PC-3 (cell line): Measurements from ENCODE around the gene PRKCE. TPM values are rescaled to one million over a fixed set of nuclear protein-coding genes. Genes with fewer than 3 reads are reported as not detected.

Experiments used
- ATAC-seq: fragments of 200-7000 bp; cut with Tn5 transposase; 2 replicates; pipeline ENCODE4 v1.9.1; 2020; ENCODE audit warnings: mild to moderate bottlenecking, moderate library complexity
- BruUV-seq: library from RNA; stranded (reverse); fragments of 400-500 nt; replicated peaks from 2 replicates; lab custom pipeline; 2021; lab: Mats Ljungman, UMichigan
- CTCF ChIA-PET: fragments of 300-600 bp; sonication (Branson Sonifier 250); formaldehyde crosslinking; loops from one replicate; lab custom pipeline; 2022; ENCODE audit warnings: antibody characterized with exemption; lab: Charles Lee
- POLR2A ChIA-PET: fragments of 300-600 bp; sonication (Branson Sonifier 250); formaldehyde crosslinking; loops from one replicate; lab custom pipeline; 2022; ENCODE audit warnings: antibody characterized with exemption; ENCODE audit not compliant: unreplicated experiment; lab: Charles Lee
- DNase-seq: peaks from one replicate; pipeline ENCODE4 v3.0.0-alpha.2; 2015
- H2AFZ ChIP-seq: fragments of 300-600 bp; sonication (generic); 2 replicates; pipeline ENCODE4 v1.6.0; 2016; ENCODE audit warnings: antibody characterized with exemption, low read length
- H3F3A ChIP-seq: fragments of 300-600 bp; sonication (generic); one replicate; pipeline ENCODE4 v1.6.0; 2017; ENCODE audit warnings: antibody characterized with exemption, low read length, control low read depth, mild to moderate bottlenecking; ENCODE audit not compliant: unreplicated experiment
- H3K27ac ChIP-seq: fragments of 300-600 bp; sonication (generic); 2 replicates; pipeline ENCODE4 v1.5.1; 2016; ENCODE audit warnings: mild to moderate bottlenecking, low read length
- H3K27me3 ChIP-seq: fragments of 300-600 bp; sonication (generic); 2 replicates; pipeline ENCODE4 v1.6.1; 2016; ENCODE audit warnings: low read length, mixed read lengths
- H3K36me3 ChIP-seq: fragments of 300-600 bp; sonication (generic); 2 replicates; pipeline ENCODE4 v1.6.1; 2016; ENCODE audit warnings: low read depth, mixed run types, low read length, mixed read lengths
- H3K4me1 ChIP-seq: fragments of 300-600 bp; sonication (generic); 2 replicates; pipeline ENCODE4 v1.5.1; 2016; ENCODE audit warnings: low read length; ENCODE audit not compliant: insufficient read depth
- H3K4me2 ChIP-seq: fragments of 300-600 bp; sonication (generic); 2 replicates; pipeline ENCODE4 v1.6.0; 2016; ENCODE audit warnings: low read length
- H3K4me3 ChIP-seq: fragments of 300-600 bp; sonication (generic); 2 replicates; pipeline ENCODE4 v1.5.1; 2016; ENCODE audit warnings: mild to moderate bottlenecking, low read length, mixed read lengths
- H3K79me2 ChIP-seq: fragments of 300-600 bp; sonication (generic); 2 replicates; pipeline ENCODE4 v1.6.1; 2017; ENCODE audit warnings: low read length, mixed read lengths
- H3K9ac ChIP-seq: fragments of 300-600 bp; sonication (generic); 2 replicates; pipeline ENCODE4 v1.6.0; 2016; ENCODE audit warnings: mild to moderate bottlenecking, low read length
- H3K9me2 ChIP-seq: fragments of 300-600 bp; sonication (generic); replicated peaks from 2 replicates; pipeline ENCODE4 v1.6.1; 2016; ENCODE audit warnings: mixed run types, low read length, mixed read lengths
- H3K9me3 ChIP-seq: fragments of 300-600 bp; sonication (generic); 2 replicates; pipeline ENCODE4 v1.6.1; 2016; ENCODE audit warnings: low read length, mixed read lengths
- H4K20me1 ChIP-seq: fragments of 300-600 bp; sonication (generic); 2 replicates; pipeline ENCODE4 v1.6.1; 2016; ENCODE audit warnings: low read length, mixed read lengths
- CTCF ChIP-seq: fragments of 300-600 bp; sonication (generic); conservative IDR thresholded peaks from 2 replicates; pipeline ENCODE4 v1.5.1; 2017; ENCODE audit warnings: antibody characterized with exemption, low read depth, mild to moderate bottlenecking, low read length
- EZH2 ChIP-seq: fragments of 300-600 bp; sonication (generic); IDR thresholded peaks from one replicate; pipeline ENCODE4 v1.6.1; 2017; ENCODE audit warnings: antibody characterized with exemption, mild to moderate bottlenecking, low read length; ENCODE audit not compliant: unreplicated experiment
- EZH2phosphoT487 ChIP-seq: fragments of 300-600 bp; sonication (generic); IDR thresholded peaks from 2 replicates; pipeline ENCODE4 v1.6.1; 2018; ENCODE audit warnings: mild to moderate bottlenecking, antibody characterized with exemption, low read length, borderline replicate concordance
- intact Hi-C: fragments of 100-400 bp; cut with micrococcal nuclease; formaldehyde crosslinking; loops from 2 replicates; pipeline ENCODE4 v1.9.0; 2023
- total RNA-seq: library from RNA; depleted of rRNA; stranded (reverse); fragments of >200 nt; gene quantifications from 2 replicates; pipeline ENCODE4 v1.2.3, GENCODE V29; 2014

PRKCE gene
- total RNA-seq, 1 experiment from 2014 or later: 7.0 TPM

GRCh38 chr2:45789317-45789716 is 137.8 kb downstream of the PRKCE start:
- no peak overlapping the region for H3K4me3 ChIP-seq

GRCh38 chr2:45789961-45790723 is 138.7 kb downstream of the PRKCE start:
- Histone ChIP-seq H3K27ac (no peak overlapping the region), H3K9ac (no peak overlapping the region), H3K4me3 (no peak overlapping the region), H3K27me3 (no peaks in the 10 kb centered on the region), H4K20me1 (no peaks in the 10 kb centered on the region), H3K79me2 (no peaks in the 10 kb centered on the region), H3K4me1 (no peaks in the 10 kb centered on the region), H3K9me3 (no peaks in the 10 kb centered on the region), H2AFZ (no peak overlapping the region), H3F3A (no peaks in the 10 kb centered on the region), H3K4me2 (no peak overlapping the region), H3K36me3 (no peaks in the 10 kb centered on the region), H3K9me2 (no peaks in the 10 kb centered on the region)
- intact Hi-C loops: no loop called here
- BruUV-seq: no TSS peak
- DNase-seq (no peak), ATAC-seq (no peak)
- TF ChIP-seq EZH2: no peak
- TF ChIP-seq CTCF: no peak
- CTCF ChIA-PET: interaction anchor here (0.8 kb wide), 1 partner anchor 11 kb away, joined by 4 read pairs; no protein-coding TSS in a partner anchor
- POLR2A ChIA-PET: no interaction called here

More at GRCh38 chr2:45789317-45789716, 137.8 kb downstream of the PRKCE start:
- POLR2A ChIA-PET: no interaction called here
- no peak for ATAC-seq
- no peak overlapping the region for H3K9ac ChIP-seq
- no peaks in the 10 kb centered on the region for H3K4me1 ChIP-seq
- no peak overlapping the region for H2AFZ ChIP-seq
- no peaks in the 10 kb centered on the region for H3K9me3 ChIP-seq
- H3K36me3 ChIP-seq: no peaks in the 10 kb centered on the region
- no peak overlapping the region for H3K27ac ChIP-seq
- BruUV-seq: no TSS peak
- no peaks in the 10 kb centered on the region for H3K9me2 ChIP-seq
- H3K27me3 ChIP-seq: no peaks in the 10 kb centered on the region
- CTCF ChIA-PET: no interaction called here
- intact Hi-C loops: no loop called here
- no peaks in the 10 kb centered on the region for H4K20me1 ChIP-seq
- H3K4me2 ChIP-seq: no peak overlapping the region
- H3F3A ChIP-seq: no peaks in the 10 kb centered on the region
- no peak for DNase-seq
- H3K79me2 ChIP-seq: no peaks in the 10 kb centered on the region
- TF ChIP-seq CTCF (no peak), EZH2 (no peak), EZH2phosphoT487 (no peak)

- H3K27me3 ChIP-seq: no peaks in the 10 kb centered on the region
- no peak overlapping the region for H3K4me3 ChIP-seq
- H3K27ac ChIP-seq: no peak overlapping the region
- H3K36me3 ChIP-seq: no peaks in the 10 kb centered on the region
- H3F3A ChIP-seq: no peaks in the 10 kb centered on the region
- POLR2A ChIA-PET: interaction anchor here (0.7 kb wide), 1 partner anchor 51 kb away, joined by 5 read pairs; no protein-coding TSS in a partner anchor
- no peak overlapping the region for H3K4me2 ChIP-seq
- CTCF ChIA-PET: no interaction called here
- no peaks in the 10 kb centered on the region for H3K9me3 ChIP-seq
- DNase-seq (no peak), ATAC-seq (no peak)
- no peaks in the 10 kb centered on the region for H3K9me2 ChIP-seq
- H3K79me2 ChIP-seq: no peaks in the 10 kb centered on the region
- no peaks in the 10 kb centered on the region for H3K4me1 ChIP-seq
- TF ChIP-seq EZH2phosphoT487 (no peak), CTCF (no peak), EZH2 (no peak)
- no TSS peak for BruUV-seq
- no peak overlapping the region for H2AFZ ChIP-seq
- intact Hi-C loops: no loop called here
- H4K20me1 ChIP-seq: no peaks in the 10 kb centered on the region
- H3K9ac ChIP-seq: no peak overlapping the region
Observed at GRCh38 chr2:45793305-45793962, 142.0 kb downstream of the PRKCE start.
